Measurements from ENCODE around the gene WDFY2. TPM values are rescaled to one million over a fixed set of nuclear protein-coding genes. Genes with fewer than 3 reads are reported as not detected.
A peak's percentile ranks its signal among the peaks of the same experiment; 100 is the strongest.

Gene WDFY2
- total and polyA plus RNA-seq, 2 experiments from 2014 or later: 11.4 to 24.0 TPM

GRCh38 chr13:51618626-51619025 lies 34.4 kb downstream of the WDFY2 start:
- no peak for TF ChIP-seq CTCF (conservative IDR thresholded peaks at IDR 0.05; ENCODE audit: low read depth in 2 of 2)
- TF ChIP-seq REST (IDR thresholded peaks at IDR 0.05; ENCODE audit: unreplicated experiment): no peak
- no peak for TF ChIP-seq ETS1 (IDR thresholded peaks at IDR 0.05)
- no peak for TF ChIP-seq CREB1 (CRISPR knock-in tag; IDR thresholded peaks at IDR 0.05; ENCODE audit: low read depth)
- TF ChIP-seq STAT1 (IDR thresholded peaks at IDR 0.05; ENCODE audit: unreplicated experiment): no peak
- Histone ChIP-seq H3K4me1 (ENCODE audit: insufficient read depth) (peaks cover 65% of the 10 kb centered on the region), H2AFZ (no peak overlapping the region), H3K4me2 (no peak overlapping the region), H3K27me3 (ENCODE audit: insufficient read depth) (no peaks in the 10 kb centered on the region), H3K36me3 (ENCODE audit: insufficient read depth) (no peaks in the 10 kb centered on the region), H3K9me2 (ENCODE audit: insufficient read depth) (no peaks in the 10 kb centered on the region), H3F3A (replicated peaks; ENCODE audit: low read depth) (no peaks in the 10 kb centered on the region), H4K20me1 (replicated peaks; ENCODE audit: insufficient read depth) (peaks cover 5% of the 10 kb centered on the region), H3K79me2 (replicated peaks; ENCODE audit: insufficient read depth) (peaks cover 97% of the 10 kb centered on the region), H3K27ac (ENCODE audit: low read depth) (0 out of 2 replicates have a peak overlapping the region, but pooled peaks have one; percentile 26), H3K4me3 (no peak overlapping the region)
- Mint-ChIP-seq H3K27me3 (ENCODE audit: insufficient read depth, low read depth, poor library complexity) (peaks cover 1% of the 10 kb centered on the region), H3K36me3 (ENCODE audit: low read depth) (no peaks in the 10 kb centered on the region), H3K9me3 (no peaks in the 10 kb centered on the region), H3K4me1 (peaks cover 69% of the 10 kb centered on the region), H3K27ac (no peak overlapping the region), H3K4me3 (no peak overlapping the region)
- peak; percentile 63 for ATAC-seq
- DNase-seq (ENCODE audit: low spot score): no peak

- Histone ChIP-seq H3K4me1 (ENCODE audit: insufficient read depth) (peaks cover 55% of the 10 kb centered on the region), H2AFZ (no peak overlapping the region), H3K4me2 (no peak overlapping the region), H3K36me3 (ENCODE audit: insufficient read depth) (no peaks in the 10 kb centered on the region), H3K79me2 (replicated peaks; ENCODE audit: insufficient read depth) (peaks cover 98% of the 10 kb centered on the region), H3F3A (replicated peaks; ENCODE audit: low read depth) (no peaks in the 10 kb centered on the region), H3K4me3 (no peak overlapping the region), H3K27ac (ENCODE audit: low read depth) (no peak overlapping the region), H3K9me2 (ENCODE audit: insufficient read depth) (no peaks in the 10 kb centered on the region), H4K20me1 (replicated peaks; ENCODE audit: insufficient read depth) (peaks cover 5% of the 10 kb centered on the region), H3K27me3 (ENCODE audit: insufficient read depth) (no peaks in the 10 kb centered on the region)
- H3K4me1 Mint-ChIP-seq: peaks cover 71% of the 10 kb centered on the region
- ATAC-seq (no peak), DNase-seq (ENCODE audit: low spot score) (no peak)
- no peak overlapping the region for H3K4me3 Mint-ChIP-seq
- no peaks in the 10 kb centered on the region for H3K9me3 Mint-ChIP-seq
- no peak overlapping the region for H3K27ac Mint-ChIP-seq
- H3K27me3 Mint-ChIP-seq (ENCODE audit: insufficient read depth, low read depth, poor library complexity): peaks cover 2% of the 10 kb centered on the region
- H3K36me3 Mint-ChIP-seq (ENCODE audit: low read depth): no peaks in the 10 kb centered on the region
- TF ChIP-seq ZNF462 (CRISPR knock-in tag; IDR thresholded peaks at IDR 0.05) (no peak), STAT1 (IDR thresholded peaks at IDR 0.05; ENCODE audit: unreplicated experiment) (no peak), ZNF331 (CRISPR knock-in tag; IDR thresholded peaks at IDR 0.05; ENCODE audit: low read depth) (no peak), EZH2 (IDR thresholded peaks at IDR 0.05; ENCODE audit: low read depth, unreplicated experiment) (no peak)
Observed at GRCh38 chr13:51619614-51620013, 35.4 kb downstream of the WDFY2 start.
